Activated T-cell treated with anti-CD3 and anti-CD28 coated beads, Interleukin-2, amount 50 U/mL, for 24 hours (primary cell): ENCODE data around the gene EGR4.

Source experiments
- DNase-seq: peaks from one replicate; pipeline ENCODE4 v3.0.0-alpha.2; 2020
- H3K27ac Mint-ChIP-seq: 2 replicates; pipeline ENCODE4 v1.8.0; 2020; ENCODE audit warnings: mild to moderate bottlenecking, mixed read lengths
- H3K27me3 Mint-ChIP-seq: 2 replicates; pipeline ENCODE4 v1.8.0; 2020; ENCODE audit warnings: mixed read lengths
- H3K36me3 Mint-ChIP-seq: 2 replicates; pipeline ENCODE4 v1.8.0; 2020; ENCODE audit warnings: low read depth, mixed read lengths
- H3K4me1 Mint-ChIP-seq: 2 replicates; pipeline ENCODE4 v1.8.0; 2020; ENCODE audit warnings: low read depth, mixed read lengths
- H3K4me3 Mint-ChIP-seq: 2 replicates; pipeline ENCODE4 v1.8.0; 2020; ENCODE audit warnings: mild to moderate bottlenecking, moderate library complexity, mixed read lengths
- H3K9me3 Mint-ChIP-seq: 2 replicates; pipeline ENCODE4 v1.8.0; 2020; ENCODE audit warnings: mixed read lengths

Gene EGR4

GRCh38 chr2:73253901-73254300 is 39.4 kb downstream of the EGR4 start:
- H3K27me3 Mint-ChIP-seq, result no peaks in the 10 kb centered on the region
- H3K4me3 Mint-ChIP-seq, result no peak overlapping the region
- no peaks in the 10 kb centered on the region for H3K9me3 Mint-ChIP-seq
- peak overlapping the region; percentile 76 for H3K27ac Mint-ChIP-seq
- H3K36me3 Mint-ChIP-seq, result peaks cover 74% of the 10 kb centered on the region
- peaks cover 4% of the 10 kb centered on the region for H3K4me1 Mint-ChIP-seq
- peak; percentile 29 for DNase-seq

DNA sequence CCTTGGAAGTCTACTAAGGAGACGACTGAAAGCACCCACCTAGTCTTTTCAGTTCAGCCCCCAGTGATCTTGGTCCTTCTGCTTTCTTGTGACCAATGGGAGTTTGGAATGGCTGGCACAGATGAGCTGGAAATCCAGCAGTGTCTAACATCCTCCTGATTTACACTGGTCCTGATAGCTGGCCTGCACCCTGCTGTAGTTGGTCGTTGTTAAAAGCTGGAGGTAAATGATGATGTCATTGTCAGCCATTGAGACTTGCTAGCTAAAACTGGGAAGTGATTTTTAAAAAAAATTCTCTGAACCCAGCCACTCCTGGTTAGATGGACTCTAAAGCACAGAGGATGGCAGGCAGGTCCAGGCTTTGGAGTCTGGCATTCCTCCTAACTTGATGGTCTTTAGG is 39.9 kb downstream of the EGR4 start:
- peaks cover 74% of the 10 kb centered on the region for H3K36me3 Mint-ChIP-seq
- no peak overlapping the region for H3K4me3 Mint-ChIP-seq
- H3K27me3 Mint-ChIP-seq, result no peaks in the 10 kb centered on the region
- peak; percentile 22 for DNase-seq
- H3K9me3 Mint-ChIP-seq, result no peaks in the 10 kb centered on the region
- H3K4me1 Mint-ChIP-seq, result peaks cover 3% of the 10 kb centered on the region
- H3K27ac Mint-ChIP-seq, result peak overlapping the region; percentile 76

DNA sequence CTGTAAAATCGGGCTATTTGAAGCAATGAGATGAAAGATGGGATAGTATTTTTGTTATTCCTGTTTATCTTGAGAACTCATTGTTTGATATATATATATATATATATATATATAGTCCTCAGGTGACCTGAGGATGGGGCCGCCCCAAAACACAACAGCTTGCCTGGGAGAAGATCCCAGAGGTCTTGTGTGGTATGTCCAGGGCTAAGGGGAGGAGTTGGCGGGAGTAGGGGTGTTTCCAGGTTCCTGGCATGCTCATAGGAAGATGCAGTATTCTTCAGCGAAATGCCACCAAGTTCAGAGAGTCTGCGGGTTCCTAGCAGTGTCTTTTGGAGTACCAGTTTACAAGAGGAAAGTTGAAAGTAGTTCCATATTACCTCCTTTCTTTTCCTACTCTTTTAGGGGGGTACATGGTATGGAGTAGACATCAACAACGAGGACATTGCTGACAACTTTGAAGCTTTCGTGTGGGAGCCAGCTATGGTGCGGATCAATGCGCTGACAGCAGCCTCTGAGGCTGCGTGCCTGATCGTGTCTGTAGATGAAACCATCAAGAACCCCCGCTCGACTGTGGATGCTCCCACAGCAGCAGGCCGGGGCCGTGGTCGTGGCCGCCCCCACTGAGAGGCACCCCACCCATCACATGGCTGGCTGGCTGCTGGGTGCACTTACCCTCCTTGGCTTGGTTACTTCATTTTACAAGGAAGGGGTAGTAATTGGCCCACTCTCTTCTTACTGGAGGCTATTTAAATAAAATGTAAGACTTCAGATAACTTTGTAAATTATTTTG is 40.9 kb downstream of the EGR4 start:
- no peaks in the 10 kb centered on the region for H3K9me3 Mint-ChIP-seq
- no peaks in the 10 kb centered on the region for H3K4me1 Mint-ChIP-seq
- no peak overlapping the region for H3K4me3 Mint-ChIP-seq
- H3K36me3 Mint-ChIP-seq, result peaks cover 83% of the 10 kb centered on the region
- peak; percentile 29 for DNase-seq
- peak overlapping the region; percentile 76 for H3K27ac Mint-ChIP-seq
- no peaks in the 10 kb centered on the region for H3K27me3 Mint-ChIP-seq

DNA sequence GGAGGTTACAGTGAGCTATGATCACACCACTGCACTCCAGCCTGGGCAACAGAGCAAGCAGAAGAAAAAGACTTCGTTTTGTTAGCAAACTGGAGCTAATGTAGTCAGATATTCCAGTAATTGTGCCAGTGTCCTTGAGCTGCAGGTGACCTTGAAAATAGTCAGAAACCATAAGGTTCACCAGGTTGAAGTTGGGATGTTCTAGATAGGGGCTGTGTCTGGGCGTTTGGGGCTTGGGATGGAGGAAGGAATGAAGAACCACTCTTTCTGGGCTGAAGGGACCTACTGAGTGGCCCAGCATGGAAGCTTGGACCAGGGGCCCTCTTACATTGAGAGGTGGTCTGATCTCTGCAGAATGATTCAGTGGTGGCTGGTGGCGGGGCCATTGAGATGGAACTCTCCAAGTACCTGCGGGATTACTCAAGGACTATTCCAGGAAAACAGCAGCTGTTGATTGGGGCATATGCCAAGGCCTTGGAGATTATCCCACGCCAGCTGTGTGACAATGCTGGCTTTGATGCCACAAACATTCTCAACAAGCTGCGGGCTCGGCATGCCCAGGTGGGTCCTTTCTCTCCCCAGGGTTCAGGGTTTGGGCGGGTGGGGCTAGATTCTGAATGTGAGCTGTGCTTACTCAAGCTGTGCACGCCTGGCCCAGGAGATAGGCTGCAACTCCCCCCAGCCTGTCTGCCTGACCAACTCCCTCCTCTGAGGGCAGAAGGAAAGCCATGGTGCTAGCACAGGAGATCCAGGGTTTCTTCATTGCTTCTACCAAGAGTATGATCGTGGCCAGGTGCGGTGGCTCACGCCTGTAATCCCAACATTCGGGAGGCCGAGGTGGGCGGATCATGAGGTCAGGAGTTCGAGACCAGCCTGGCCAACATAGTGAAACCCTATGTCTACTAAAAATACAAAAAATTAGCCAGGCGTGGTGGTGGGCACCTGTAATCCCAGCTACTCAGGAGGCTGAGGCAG is 42.2 kb downstream of the EGR4 start:
- peaks cover 5% of the 10 kb centered on the region for H3K4me1 Mint-ChIP-seq
- H3K27ac Mint-ChIP-seq, result peak overlapping the region; percentile 73
- peaks cover 96% of the 10 kb centered on the region for H3K36me3 Mint-ChIP-seq
- no peak overlapping the region for H3K4me3 Mint-ChIP-seq
- DNase-seq, result peak; percentile 12
- no peaks in the 10 kb centered on the region for H3K27me3 Mint-ChIP-seq
- no peaks in the 10 kb centered on the region for H3K9me3 Mint-ChIP-seq

DNA sequence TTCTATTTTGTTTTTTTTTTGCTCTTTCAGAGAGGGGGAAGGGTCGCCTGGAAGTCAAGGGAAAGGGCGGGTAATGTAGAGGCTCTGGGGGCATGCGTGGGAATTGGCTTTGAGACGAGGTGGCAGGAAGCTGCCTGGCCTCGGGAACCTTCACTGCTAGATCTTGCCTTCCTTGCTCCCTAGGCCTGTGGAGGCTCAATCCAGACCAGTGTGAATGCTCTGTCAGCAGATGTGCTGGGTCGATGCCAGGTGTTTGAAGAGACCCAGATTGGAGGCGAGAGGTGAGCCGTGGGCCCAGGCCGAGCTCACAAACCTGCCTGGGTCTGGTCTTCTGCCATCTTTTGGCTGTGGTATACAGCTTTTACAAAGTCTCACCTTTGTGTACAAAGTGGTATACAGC is 43.7 kb downstream of the EGR4 start:
- Mint-ChIP-seq H3K27me3 (no peaks in the 10 kb centered on the region), H3K4me1 (peaks cover 9% of the 10 kb centered on the region), H3K27ac (peak overlapping the region; percentile 9), H3K36me3 (peaks cover 99% of the 10 kb centered on the region), H3K9me3 (no peaks in the 10 kb centered on the region), H3K4me3 (no peak overlapping the region)
- DNase-seq, result peak; percentile 15

DNA sequence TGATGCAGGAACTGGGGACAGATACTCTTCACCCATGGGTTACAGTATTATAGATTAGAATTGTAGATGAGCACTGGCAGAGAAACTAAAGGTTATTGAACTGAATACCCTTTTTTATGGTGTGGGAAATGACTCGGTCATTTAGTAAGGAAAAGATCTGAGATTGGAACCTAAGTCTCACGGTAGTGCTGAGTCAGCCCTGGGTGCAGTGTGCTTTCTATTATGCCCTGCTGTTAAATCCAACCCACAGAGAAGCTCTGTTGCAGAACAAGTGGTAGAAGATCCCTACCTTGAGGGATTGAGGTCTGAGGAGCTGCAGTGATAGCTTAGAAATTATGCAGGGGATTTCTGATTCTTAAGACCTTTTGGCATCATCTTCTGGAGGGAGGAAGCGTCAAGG is 46.5 kb downstream of the EGR4 start:
- no peaks in the 10 kb centered on the region for H3K27me3 Mint-ChIP-seq
- H3K4me1 Mint-ChIP-seq, result peaks cover 24% of the 10 kb centered on the region
- DNase-seq, result no peak
- H3K27ac Mint-ChIP-seq, result peak overlapping the region; percentile 80
- H3K36me3 Mint-ChIP-seq, result peaks cover 97% of the 10 kb centered on the region
- no peaks in the 10 kb centered on the region for H3K9me3 Mint-ChIP-seq
- no peak overlapping the region for H3K4me3 Mint-ChIP-seq

- Mint-ChIP-seq H3K9me3 (no peaks in the 10 kb centered on the region), H3K36me3 (peaks cover 97% of the 10 kb centered on the region), H3K4me3 (no peak overlapping the region), H3K27me3 (no peaks in the 10 kb centered on the region), H3K27ac (peak overlapping the region; percentile 82), H3K4me1 (peaks cover 30% of the 10 kb centered on the region)
- DNase-seq, result no peak
These were observed 48.8 kb downstream of the EGR4 start for GRCh38 chr2:73244580-73244979.

GRCh38 chr2:73243884-73244570 is 49.3 kb downstream of the EGR4 start:
- H3K36me3 Mint-ChIP-seq, result peaks cover 97% of the 10 kb centered on the region
- no peaks in the 10 kb centered on the region for H3K9me3 Mint-ChIP-seq
- H3K27ac Mint-ChIP-seq, result peak overlapping the region; percentile 82
- H3K4me3 Mint-ChIP-seq, result no peak overlapping the region
- no peaks in the 10 kb centered on the region for H3K27me3 Mint-ChIP-seq
- H3K4me1 Mint-ChIP-seq, result peaks cover 36% of the 10 kb centered on the region
- DNase-seq, result no peak
